HCT116 (cell line): ENCODE results near the gene LRP1.

ENCODE experiments used
- CEBPB ChIP-seq: IDR thresholded peaks from 2 replicates; pipeline ENCODE4 v1.6.1; 2012; ENCODE audit warnings: low read depth
- CTCF ChIP-seq, 3 experiments: fragments of 200-600 bp in 1 of 3; sonication (generic) in 1 of 3; IDR thresholded peaks in 2 of 3; conservative IDR thresholded peaks in 1 of 3; 2 replicates each; pipeline ENCODE4 v1.5.1; 2012 to 2017; ENCODE audit warnings: low read depth in 2 of 3, low read length in 2 of 3, antibody characterized with exemption in 1 of 3, borderline replicate concordance in 1 of 3, control low read depth in 1 of 3, mild to moderate bottlenecking in 1 of 3, mixed read lengths in 1 of 3, mixed run types in 1 of 3, moderate library complexity in 1 of 3; ENCODE audit not compliant: insufficient read depth in 1 of 3
- ELF1 ChIP-seq: IDR thresholded peaks from 2 replicates; pipeline ENCODE4 v1.6.1; 2012; ENCODE audit warnings: low read depth, borderline replicate concordance
- EZH2 ChIP-seq: fragments of 200-600 bp; sonication (generic); IDR thresholded peaks from 2 replicates; pipeline ENCODE4 v1.6.1; 2017; ENCODE audit warnings: antibody characterized with exemption, mixed run types
- EZH2phosphoT487 ChIP-seq: fragments of 200-600 bp; IDR thresholded peaks from 2 replicates; pipeline ENCODE4 v1.6.1; 2018; ENCODE audit warnings: antibody characterized with exemption, borderline replicate concordance
- FOSL1 ChIP-seq: IDR thresholded peaks from 2 replicates; pipeline ENCODE4 v1.6.1; 2012; ENCODE audit warnings: low read depth
- JUND ChIP-seq: IDR thresholded peaks from 2 replicates; pipeline ENCODE4 v1.6.1; 2012
- MAX ChIP-seq: IDR thresholded peaks from 2 replicates; pipeline ENCODE4 v1.6.1; 2012
- POLR2A ChIP-seq: IDR thresholded peaks from 2 replicates; pipeline ENCODE4 v1.7.0; 2011; ENCODE audit warnings: borderline replicate concordance; ENCODE audit not compliant: insufficient read depth, insufficient read length; ENCODE audit errors: extremely low read depth
- POLR2AphosphoS5 ChIP-seq: IDR thresholded peaks from 2 replicates; pipeline ENCODE4 v1.6.1; 2011; ENCODE audit warnings: mild to moderate bottlenecking, low read depth, low read length, moderate library complexity
- REST ChIP-seq: IDR thresholded peaks from 2 replicates; pipeline ENCODE4 v1.6.1; 2012; ENCODE audit warnings: low read depth
- YY1 ChIP-seq: IDR thresholded peaks from 2 replicates; pipeline ENCODE4 v1.6.1; 2011; ENCODE audit warnings: low read length, low read depth, moderate library complexity, mild to moderate bottlenecking; ENCODE audit not compliant: insufficient replicate concordance; ENCODE audit errors: extremely low read depth

- TF ChIP-seq FOSL1, result no peak
- TF ChIP-seq POLR2A, result no peak
- no peak for TF ChIP-seq EZH2
- TF ChIP-seq YY1, result no peak
- TF ChIP-seq CTCF (IDR thresholded peaks at IDR 0.05 in 2 of 3, conservative IDR thresholded peaks at IDR 0.05 in 1 of 3; ENCODE audit: borderline replicate concordance in 1 of 3, insufficient read depth in 1 of 3, low read depth in 2 of 3, low read length in 2 of 3), result no peak
- no peak for TF ChIP-seq REST
- no peak for TF ChIP-seq MAX
- TF ChIP-seq POLR2AphosphoS5, result no peak
- no peak for TF ChIP-seq ELF1
- TF ChIP-seq CEBPB, result no peak
- TF ChIP-seq JUND, result no peak
- no peak for TF ChIP-seq EZH2phosphoT487
Observed at GRCh38 chr12:57242329-57242690, 114.0 kb downstream of the LRP1 start.
